ENCODE measurements around the gene CLCN1.

Gene CLCN1

DNA sequence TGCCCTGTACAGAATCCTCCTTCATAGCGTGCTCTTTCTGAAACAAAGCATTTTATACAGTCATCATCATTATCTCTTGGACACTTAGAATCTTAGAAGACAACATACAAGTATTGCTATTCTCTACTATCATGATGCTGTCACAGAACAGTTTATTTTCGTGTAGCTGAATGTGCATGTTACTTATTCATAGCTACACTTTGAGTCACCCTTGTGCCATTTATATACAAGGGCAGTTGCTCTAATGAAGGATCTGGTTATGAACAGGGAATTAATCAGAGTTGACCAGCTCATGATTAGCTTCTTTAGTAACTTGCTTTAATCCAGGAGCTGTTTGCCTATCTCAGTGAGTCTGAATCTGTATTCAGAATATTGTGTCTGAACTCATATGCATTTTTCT lies 16.6 kb upstream of the CLCN1 start:
- Histone ChIP-seq H3K36me3 (replicated peaks; ENCODE audit: insufficient read depth, low read length) (peaks cover 36% of the 10 kb centered on the region), H3F3A (ENCODE audit: insufficient read depth, low read length) (no peaks in the 10 kb centered on the region; the same call in 1 of the 2 replicates), H3K9me2 (replicated peaks; ENCODE audit: insufficient read depth, low read length) (no peaks in the 10 kb centered on the region), H3K9ac (ENCODE audit: low read length) (no peak overlapping the region), H4K20me1 (ENCODE audit: insufficient read depth, low read length) (no peaks in the 10 kb centered on the region), H3K4me1 (ENCODE audit: low read length) (no peaks in the 10 kb centered on the region), H2AFZ (ENCODE audit: low read length) (no peak overlapping the region), H3K4me3 (ENCODE audit: low read length) (no peak overlapping the region), H3K79me2 (ENCODE audit: low read length) (peaks cover 24% of the 10 kb centered on the region), H3K27ac (ENCODE audit: low read length) (no peak overlapping the region), H3K4me2 (ENCODE audit: low read depth, low read length) (no peak overlapping the region), H3K9me3 (replicated peaks; ENCODE audit: insufficient read depth, low read length) (no peaks in the 10 kb centered on the region), H3K27me3 (replicated peaks; ENCODE audit: insufficient read depth, low read length) (no peaks in the 10 kb centered on the region)
- TF ChIP-seq CTCF (IDR thresholded peaks at IDR 0.05; ENCODE audit: low read length): no peak
- TF ChIP-seq EZH2phosphoT487 (IDR thresholded peaks at IDR 0.05; ENCODE audit: low read length): no peak
- no peak for TF ChIP-seq EZH2 (optimal IDR thresholded peaks at IDR 0.05; ENCODE audit: low read depth, low read length)
- DNase-seq: no peak

- H3K4me3 ChIP-seq (ENCODE audit: low read length): no peak overlapping the region
- no peaks in the 10 kb centered on the region for H3K27me3 ChIP-seq (replicated peaks; ENCODE audit: insufficient read depth, low read length)
- no peaks in the 10 kb centered on the region for H3K9me2 ChIP-seq (replicated peaks; ENCODE audit: insufficient read depth, low read length)
- H3F3A ChIP-seq (ENCODE audit: insufficient read depth, low read length): no peaks in the 10 kb centered on the region; the same call in 1 of the 2 replicates
- H4K20me1 ChIP-seq (ENCODE audit: insufficient read depth, low read length): no peaks in the 10 kb centered on the region
- H3K4me2 ChIP-seq (ENCODE audit: low read depth, low read length): no peak overlapping the region
- peaks cover 40% of the 10 kb centered on the region for H3K36me3 ChIP-seq (replicated peaks; ENCODE audit: insufficient read depth, low read length)
- TF ChIP-seq CTCF (IDR thresholded peaks at IDR 0.05; ENCODE audit: low read length) (peak; percentile 64), EZH2 (optimal IDR thresholded peaks at IDR 0.05; ENCODE audit: low read depth, low read length) (no peak)
- peak; percentile 40 for DNase-seq
- no peaks in the 10 kb centered on the region for H3K4me1 ChIP-seq (ENCODE audit: low read length)
- no peaks in the 10 kb centered on the region for H3K9me3 ChIP-seq (replicated peaks; ENCODE audit: insufficient read depth, low read length)
- H2AFZ ChIP-seq (ENCODE audit: low read length): no peak overlapping the region
- H3K79me2 ChIP-seq (ENCODE audit: low read length): peaks cover 19% of the 10 kb centered on the region
- no peak overlapping the region for H3K9ac ChIP-seq (ENCODE audit: low read length)
- H3K27ac ChIP-seq (ENCODE audit: low read length): no peak overlapping the region
Measured at GRCh38 chr7:143299840-143300239, 16.1 kb upstream of the CLCN1 start.

GRCh38 chr7:143300959-143301935 lies 14.7 kb upstream of the CLCN1 start:
- H3K4me1 ChIP-seq (ENCODE audit: low read length): no peaks in the 10 kb centered on the region
- TF ChIP-seq CTCF (IDR thresholded peaks at IDR 0.05; ENCODE audit: low read length) (no peak), EZH2 (optimal IDR thresholded peaks at IDR 0.05; ENCODE audit: low read depth, low read length) (no peak), EZH2phosphoT487 (IDR thresholded peaks at IDR 0.05; ENCODE audit: low read length) (no peak)
- H3K36me3 ChIP-seq (replicated peaks; ENCODE audit: insufficient read depth, low read length): peaks cover 43% of the 10 kb centered on the region
- H3K9me3 ChIP-seq (replicated peaks; ENCODE audit: insufficient read depth, low read length): no peaks in the 10 kb centered on the region
- H3K27ac ChIP-seq (ENCODE audit: low read length): no peak overlapping the region
- no peak overlapping the region for H2AFZ ChIP-seq (ENCODE audit: low read length)
- H4K20me1 ChIP-seq (ENCODE audit: insufficient read depth, low read length): no peaks in the 10 kb centered on the region
- no peak for DNase-seq
- no peak overlapping the region for H3K4me2 ChIP-seq (ENCODE audit: low read depth, low read length)
- H3K9me2 ChIP-seq (replicated peaks; ENCODE audit: insufficient read depth, low read length): no peaks in the 10 kb centered on the region
- no peaks in the 10 kb centered on the region for H3K27me3 ChIP-seq (replicated peaks; ENCODE audit: insufficient read depth, low read length)
- H3K4me3 ChIP-seq (ENCODE audit: low read length): no peak overlapping the region
- H3F3A ChIP-seq (ENCODE audit: insufficient read depth, low read length): no peaks in the 10 kb centered on the region; the same call in 1 of the 2 replicates
- no peak overlapping the region for H3K9ac ChIP-seq (ENCODE audit: low read length)
- peaks cover 10% of the 10 kb centered on the region for H3K79me2 ChIP-seq (ENCODE audit: low read length)
